Activated CD4-positive, CD25-positive, alpha-beta regulatory T cell treated with anti-CD3 and anti-CD28 coated beads, Interleukin-2, amount 50 U/mL, for 24 hours (primary cell): ENCODE data around the gene HERC2.

Experiments used
- ATAC-seq, 2 donors: fragments of 150-1000 bp; cut with Tn5 transposase; one replicate each; pipeline ENCODE4 v1.10.0; 2021; ENCODE audit warnings: mild to moderate bottlenecking in 1 of 2, moderate library complexity in 1 of 2

HERC2 gene

GRCh38 chr15:28094732-28095521 is 227.1 kb downstream of the HERC2 start:
- peak; percentile 27 to 30 for ATAC-seq

- ATAC-seq, result no peak
Observed at GRCh38 chr15:28093752-28094535, 228.0 kb downstream of the HERC2 start.

- ATAC-seq, result no peak
Observed at GRCh38 chr15:28091313-28091712, 230.7 kb downstream of the HERC2 start.

- peak; percentile 95 to 96 for ATAC-seq
Observed at GRCh38 chr15:28086175-28086703, 235.7 kb downstream of the HERC2 start.

GRCh38 chr15:28085489-28086174 is 236.3 kb downstream of the HERC2 start:
- no peak for ATAC-seq

GRCh38 chr15:28084547-28084946 is 237.4 kb downstream of the HERC2 start:
- no peak for ATAC-seq

- ATAC-seq, result no peak
Observed at GRCh38 chr15:28082891-28083684, 238.9 kb downstream of the HERC2 start.

- ATAC-seq, result no peak
Observed at GRCh38 chr15:28081594-28081993, 240.4 kb downstream of the HERC2 start.

- ATAC-seq, result no peak
Observed at GRCh38 chr15:28080386-28080785, 241.6 kb downstream of the HERC2 start.

- ATAC-seq, result no peak
Observed at GRCh38 chr15:28079313-28079969, 242.5 kb downstream of the HERC2 start.

- no peak for ATAC-seq
Observed at GRCh38 chr15:28078191-28078719, 243.7 kb downstream of the HERC2 start.

- no peak for ATAC-seq
Observed at GRCh38 chr15:28075573-28075972, 246.4 kb downstream of the HERC2 start.

- no peak for ATAC-seq
Observed at GRCh38 chr15:28068930-28069329, 253.0 kb downstream of the HERC2 start.

GRCh38 chr15:28066231-28066630 is 255.7 kb downstream of the HERC2 start:
- no peak for ATAC-seq
